NCI-H1694 treated with DMSO at 0.1 percent for 48 hours (cell line): ENCODE results near the gene ELOB.

Experiments used
- DNase-seq: peaks from one replicate; lab custom pipeline; 2025; lab: John Stamatoyannopoulos, UW

ELOB gene

GRCh38 chr16:2767140-2767731 is 9.8 kb downstream of the ELOB start:
- no peak for DNase-seq

GRCh38 chr16:2766430-2767139 is 10.5 kb downstream of the ELOB start:
- no peak for DNase-seq

- DNase-seq = no peak
These were observed 11.3 kb downstream of the ELOB start for GRCh38 chr16:2765462-2766404.

GRCh38 chr16:2764718-2765117 is 12.4 kb downstream of the ELOB start:
- no peak for DNase-seq

- DNase-seq = no peak
These were observed 13.9 kb downstream of the ELOB start for GRCh38 chr16:2763173-2763572.

GRCh38 chr16:2762711-2763110 is 14.4 kb downstream of the ELOB start:
- no peak for DNase-seq

- DNase-seq = no peak
These were observed 15.0 kb downstream of the ELOB start for GRCh38 chr16:2761886-2762583.

GRCh38 chr16:2761472-2761871 is 15.6 kb downstream of the ELOB start:
- no peak for DNase-seq

GRCh38 chr16:2757344-2757743 is 19.7 kb downstream of the ELOB start:
- DNase-seq = no peak

GRCh38 chr16:2756288-2757015 is 20.6 kb downstream of the ELOB start:
- no peak for DNase-seq

- no peak for DNase-seq
These were observed 21.9 kb downstream of the ELOB start for GRCh38 chr16:2755158-2755557.

- no peak for DNase-seq
These were observed 23.4 kb downstream of the ELOB start for GRCh38 chr16:2753733-2754020.

GRCh38 chr16:2752850-2753732 is 24.0 kb downstream of the ELOB start:
- DNase-seq = peak; percentile 46

- peak; percentile 92 for DNase-seq
These were observed 24.8 kb downstream of the ELOB start, which contains the start of gene SRRM2 for GRCh38 chr16:2752035-2752849. Gene SRRM2 (plus strand): TSS chr16:2752638. CDS start chr16:2756365, 3,727 bp downstream.

- DNase-seq = peak; percentile 73
These were observed 25.5 kb downstream of the ELOB start for GRCh38 chr16:2751577-2752034.

GRCh38 chr16:2749936-2750335 is 27.1 kb downstream of the ELOB start:
- DNase-seq = no peak

- DNase-seq = no peak
These were observed 27.6 kb downstream of the ELOB start for GRCh38 chr16:2749476-2749875.

- DNase-seq = no peak
These were observed 28.2 kb downstream of the ELOB start for GRCh38 chr16:2748757-2749455.

GRCh38 chr16:2745961-2746360 is 31.1 kb downstream of the ELOB start:
- no peak for DNase-seq
